Stimulated activated naive CD8-positive, alpha-beta T cell treated with anti-CD3 and anti-CD28 coated beads, Interleukin-15, amount 100 ng/mL, for 72 hours (primary cell): Measurements from ENCODE around the gene AHRR.

Source experiments
- ATAC-seq: fragments of 150-1000 bp; cut with Tn5 transposase; 2 replicates; pipeline ENCODE4 v1.10.0; 2021; ENCODE audit warnings: mild to moderate bottlenecking, moderate library complexity
- DNase-seq, 2 donors: peaks; one replicate each; pipeline ENCODE4 v3.0.0; 2021 to 2022
- H3K27ac Mint-ChIP-seq, 2 donors: one replicate each; pipeline ENCODE4 v1.8.0; 2022; ENCODE audit warnings: mild to moderate bottlenecking in 2 of 2, mixed read lengths in 2 of 2, moderate library complexity in 2 of 2
- H3K27me3 Mint-ChIP-seq: one replicate; pipeline ENCODE4 v1.8.0; 2022; ENCODE audit warnings: mixed read lengths
- H3K4me1 Mint-ChIP-seq: one replicate; pipeline ENCODE4 v1.8.0; 2022; ENCODE audit warnings: mild to moderate bottlenecking, mixed read lengths
- H3K4me3 Mint-ChIP-seq, 2 donors: one replicate each; pipeline ENCODE4 v1.8.0; 2022; ENCODE audit warnings: mild to moderate bottlenecking in 2 of 2, mixed read lengths in 2 of 2, moderate library complexity in 1 of 2
- H3K9me3 Mint-ChIP-seq, 2 donors: one replicate each; pipeline ENCODE4 v1.8.0; 2022; ENCODE audit warnings: mixed read lengths in 2 of 2

AHRR gene

DNA sequence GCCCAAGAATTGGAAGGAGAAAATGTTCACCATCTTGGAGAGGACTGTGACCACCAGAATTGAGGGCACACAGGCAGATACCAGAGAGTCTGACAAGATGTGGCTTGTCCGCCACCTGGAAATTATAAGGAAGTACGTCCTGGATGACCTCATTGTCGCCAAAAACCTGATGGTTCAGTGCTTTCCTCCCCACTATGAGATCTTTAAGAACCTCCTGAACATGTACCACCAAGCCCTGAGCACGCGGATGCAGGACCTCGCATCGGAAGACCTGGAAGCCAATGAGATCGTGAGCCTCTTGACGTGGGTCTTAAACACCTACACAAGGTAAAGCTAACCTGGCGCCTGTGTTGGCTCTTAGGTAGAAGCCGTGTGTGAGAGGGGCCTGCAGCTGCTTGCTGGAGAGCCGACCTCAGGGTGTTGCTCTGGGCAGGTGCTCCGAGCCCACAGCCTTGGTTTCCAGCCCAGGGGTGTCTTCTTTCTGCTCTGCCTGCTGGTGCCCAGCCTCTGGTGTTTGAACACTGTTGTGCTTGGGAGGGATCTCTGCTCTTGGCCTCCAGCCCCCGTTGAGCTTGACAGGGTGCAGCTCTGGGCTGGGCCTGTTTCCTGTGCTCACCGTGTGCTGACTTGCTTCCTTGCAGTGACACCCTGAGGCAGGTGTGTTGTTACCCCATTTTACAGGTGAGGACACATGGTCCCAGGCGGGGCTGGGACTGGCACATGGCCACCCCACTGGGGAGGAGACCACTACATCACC is 132.4 kb downstream of the AHRR start:
- Mint-ChIP-seq H3K4me3 (peak overlapping the region in 1 of 2 donors; percentile 48), H3K4me1 (peaks cover 55% of the 10 kb centered on the region), H3K27ac (peak overlapping the region; percentile 28 to 60), H3K27me3 (no peaks in the 10 kb centered on the region), H3K9me3 (peaks cover 15 to 20% of the 10 kb centered on the region in 2 donors)
- ATAC-seq (no peak), DNase-seq (no peak)

DNA sequence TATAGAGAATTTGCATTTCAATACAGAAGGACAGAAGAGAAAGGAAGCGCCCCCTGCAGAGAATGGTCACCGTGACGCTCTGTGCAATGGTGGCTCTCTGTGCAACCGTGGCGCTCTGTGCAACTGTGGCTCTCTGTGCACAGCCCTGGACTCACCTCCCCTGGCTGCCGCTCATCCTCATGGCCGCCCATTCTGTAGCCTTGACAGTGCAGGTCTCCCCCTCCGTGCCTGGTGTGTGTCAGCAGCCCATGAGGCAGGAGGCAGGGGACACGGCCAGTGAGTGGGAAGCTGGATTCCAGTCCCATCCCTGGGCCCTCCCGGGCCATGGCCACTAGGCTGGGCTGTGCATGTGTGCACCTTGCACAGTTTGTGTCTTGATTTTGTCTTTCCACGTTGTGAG is 133.4 kb downstream of the AHRR start:
- ATAC-seq (no peak), DNase-seq (no peak)
- Mint-ChIP-seq H3K4me1 (peaks cover 65% of the 10 kb centered on the region), H3K9me3 (peaks cover 15 to 20% of the 10 kb centered on the region in 2 donors), H3K27ac (peak overlapping the region in 1 of 2 donors; percentile 14), H3K4me3 (no peak overlapping the region), H3K27me3 (no peaks in the 10 kb centered on the region)

DNA sequence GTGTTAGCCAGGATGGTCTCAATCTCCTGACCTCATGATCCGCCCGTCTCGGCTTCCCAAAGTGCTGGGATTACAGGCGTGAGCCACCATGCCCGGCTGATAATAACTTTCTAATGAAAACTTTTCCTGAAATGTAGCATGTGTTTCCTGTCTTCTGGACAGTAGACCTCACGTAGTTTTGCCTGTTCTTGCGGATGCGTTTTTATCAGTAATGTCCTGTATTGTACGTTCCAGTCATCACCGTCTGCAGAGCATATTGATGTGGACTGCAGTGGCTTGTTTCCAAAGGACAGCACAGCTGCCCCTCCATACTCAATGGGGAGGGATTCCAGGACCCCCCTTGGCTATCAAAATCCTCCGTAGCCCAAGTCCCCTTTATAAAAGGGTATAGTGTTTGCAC is 134.3 kb downstream of the AHRR start:
- peak overlapping the region in 1 of 2 donors; percentile 19 for H3K27ac Mint-ChIP-seq
- H3K4me3 Mint-ChIP-seq, result no peak overlapping the region
- H3K4me1 Mint-ChIP-seq, result peaks cover 74% of the 10 kb centered on the region
- H3K27me3 Mint-ChIP-seq, result no peaks in the 10 kb centered on the region
- ATAC-seq (no peak), DNase-seq (no peak)
- H3K9me3 Mint-ChIP-seq, result peaks cover 15 to 20% of the 10 kb centered on the region in 2 donors

DNA sequence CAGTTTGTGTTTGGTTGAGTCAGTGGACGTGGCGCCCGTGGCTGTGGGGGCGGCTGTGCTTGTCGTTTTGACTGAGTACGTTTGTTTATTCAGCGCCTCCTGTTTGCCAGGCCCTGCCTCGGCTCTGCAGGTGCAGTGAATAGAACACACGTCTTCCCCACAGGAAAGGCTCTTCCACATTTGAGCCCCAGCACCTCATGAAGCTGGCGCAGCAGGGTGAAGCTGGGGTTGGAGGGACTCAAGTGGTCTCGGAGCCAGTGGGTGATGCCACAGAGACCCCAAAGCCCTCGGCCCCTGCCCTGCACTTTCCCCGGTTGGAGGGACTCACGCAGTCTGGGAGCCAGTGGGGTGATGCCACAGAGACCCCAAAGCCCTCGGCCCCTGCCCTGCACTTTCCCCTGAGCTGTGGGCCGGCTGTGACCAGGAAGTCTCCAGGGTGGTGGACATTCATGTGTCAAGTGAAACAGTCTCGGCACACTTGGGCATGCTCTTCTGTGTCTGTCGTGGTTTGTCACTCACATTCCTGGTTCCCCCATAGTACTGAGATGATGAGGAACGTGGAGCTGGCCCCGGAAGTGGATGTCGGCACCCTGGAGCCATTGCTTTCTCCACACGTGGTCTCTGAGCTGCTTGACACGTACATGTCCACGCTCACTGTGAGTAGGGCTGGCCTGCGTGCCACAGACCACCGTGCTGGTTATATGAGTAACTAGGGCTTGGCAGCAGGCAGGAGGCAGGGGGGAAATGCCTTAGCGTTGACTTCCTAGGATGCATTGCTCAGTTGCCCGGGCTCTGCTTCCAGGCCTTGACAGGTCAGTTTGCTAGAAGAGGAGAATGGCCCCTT is 135.1 kb downstream of the AHRR start:
- DNase-seq, result no peak
- Mint-ChIP-seq H3K27ac (peak overlapping the region; percentile 5 to 65), H3K4me3 (no peak overlapping the region)

DNA sequence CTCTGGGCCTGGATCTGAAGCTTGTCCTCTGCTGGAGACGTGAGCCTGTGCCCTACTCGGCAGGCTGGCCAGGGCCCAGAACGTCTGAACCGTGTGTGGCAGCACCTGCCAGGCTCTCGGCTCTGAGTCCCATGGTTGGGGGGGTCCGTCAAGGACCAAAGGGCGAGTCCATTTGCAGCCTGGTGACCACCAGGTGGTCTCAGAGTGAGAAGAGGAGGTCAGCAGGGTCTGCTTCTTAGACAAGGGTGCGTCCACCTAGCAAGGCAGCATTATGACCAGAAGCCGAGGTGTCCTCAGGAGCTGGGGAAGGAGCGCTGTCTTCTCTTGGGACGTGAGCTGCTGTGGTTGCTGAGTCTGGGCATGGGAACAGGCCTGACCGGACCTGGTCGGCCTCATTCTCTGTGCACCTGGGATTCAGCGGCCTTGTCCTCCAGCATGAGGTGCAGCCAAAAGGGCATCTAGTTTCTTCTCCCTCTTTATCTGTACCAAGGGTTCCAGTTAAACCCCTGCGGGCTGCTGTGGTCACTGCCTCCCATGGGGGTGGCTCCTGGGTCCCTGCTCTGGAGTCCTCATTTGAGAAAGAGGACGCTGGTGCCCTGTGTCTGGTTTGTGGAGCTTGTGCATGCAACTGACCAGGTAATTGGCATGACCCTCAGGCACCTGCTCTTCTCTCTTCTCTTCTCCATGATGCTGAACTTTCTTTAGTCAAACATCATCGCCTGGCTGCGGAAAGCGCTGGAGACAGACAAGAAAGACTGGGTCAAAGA is 135.9 kb downstream of the AHRR start:
- H3K27ac Mint-ChIP-seq, result peak overlapping the region in 1 of 2 donors; percentile 65
- ATAC-seq (no peak), DNase-seq (no peak)
- H3K4me1 Mint-ChIP-seq, result peaks cover 84% of the 10 kb centered on the region
- no peaks in the 10 kb centered on the region for H3K27me3 Mint-ChIP-seq
- no peak overlapping the region for H3K4me3 Mint-ChIP-seq
- H3K9me3 Mint-ChIP-seq, result peaks cover 4 to 9% of the 10 kb centered on the region in 2 donors

More for the DNA sequence above, 135.1 kb downstream of the AHRR start:
- H3K4me1 Mint-ChIP-seq, result peaks cover 78% of the 10 kb centered on the region
- H3K9me3 Mint-ChIP-seq, result peaks cover 12 to 17% of the 10 kb centered on the region in 2 donors
- no peak for ATAC-seq
- H3K27me3 Mint-ChIP-seq, result no peaks in the 10 kb centered on the region

DNA sequence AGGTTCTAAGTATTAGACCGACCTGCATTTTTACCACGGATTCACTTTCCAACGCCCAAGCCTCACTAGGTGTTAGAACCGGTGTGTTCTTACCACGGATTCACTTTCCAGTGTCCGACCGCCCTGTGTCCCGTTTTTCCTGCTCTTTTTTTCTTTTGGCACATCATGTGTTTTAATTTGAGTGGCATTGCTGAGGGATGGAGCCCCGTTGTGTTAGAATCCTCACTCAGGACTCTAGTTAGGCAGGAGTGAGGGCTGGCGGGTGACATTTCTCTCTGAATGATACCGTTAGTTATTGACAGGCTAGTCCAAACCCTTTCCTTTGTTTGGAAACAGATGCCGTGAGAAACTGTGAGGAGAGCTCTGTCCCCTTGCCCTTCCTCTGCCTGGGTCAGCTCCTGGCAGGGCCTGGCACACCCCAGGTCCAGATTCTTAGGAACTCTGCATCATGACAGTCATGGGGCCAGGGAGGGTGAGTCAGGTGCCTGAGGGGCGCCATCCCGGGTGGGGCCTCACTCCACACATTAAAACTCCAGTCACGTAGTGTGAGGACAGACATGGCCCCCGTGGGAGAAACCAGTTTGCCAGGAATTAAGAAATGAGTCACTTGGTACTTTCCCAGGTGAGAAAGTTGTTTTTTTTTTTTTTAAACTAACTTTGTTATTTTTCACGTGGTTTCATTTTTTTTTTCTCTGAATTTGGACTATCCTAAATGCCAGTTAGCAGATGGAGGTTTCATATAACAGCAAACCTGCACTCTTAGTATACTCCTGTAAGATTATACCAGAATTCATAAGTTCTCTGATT is 137.2 kb downstream of the AHRR start:
- DNase-seq (peak; percentile 36 to 59), ATAC-seq (peak; percentile 87)
- H3K27me3 Mint-ChIP-seq, result no peaks in the 10 kb centered on the region
- no peaks in the 10 kb centered on the region for H3K9me3 Mint-ChIP-seq
- H3K4me3 Mint-ChIP-seq, result peak overlapping the region; percentile 62 to 78
- peaks cover 82% of the 10 kb centered on the region for H3K4me1 Mint-ChIP-seq
- H3K27ac Mint-ChIP-seq, result peak overlapping the region; percentile 95 to 96

DNA sequence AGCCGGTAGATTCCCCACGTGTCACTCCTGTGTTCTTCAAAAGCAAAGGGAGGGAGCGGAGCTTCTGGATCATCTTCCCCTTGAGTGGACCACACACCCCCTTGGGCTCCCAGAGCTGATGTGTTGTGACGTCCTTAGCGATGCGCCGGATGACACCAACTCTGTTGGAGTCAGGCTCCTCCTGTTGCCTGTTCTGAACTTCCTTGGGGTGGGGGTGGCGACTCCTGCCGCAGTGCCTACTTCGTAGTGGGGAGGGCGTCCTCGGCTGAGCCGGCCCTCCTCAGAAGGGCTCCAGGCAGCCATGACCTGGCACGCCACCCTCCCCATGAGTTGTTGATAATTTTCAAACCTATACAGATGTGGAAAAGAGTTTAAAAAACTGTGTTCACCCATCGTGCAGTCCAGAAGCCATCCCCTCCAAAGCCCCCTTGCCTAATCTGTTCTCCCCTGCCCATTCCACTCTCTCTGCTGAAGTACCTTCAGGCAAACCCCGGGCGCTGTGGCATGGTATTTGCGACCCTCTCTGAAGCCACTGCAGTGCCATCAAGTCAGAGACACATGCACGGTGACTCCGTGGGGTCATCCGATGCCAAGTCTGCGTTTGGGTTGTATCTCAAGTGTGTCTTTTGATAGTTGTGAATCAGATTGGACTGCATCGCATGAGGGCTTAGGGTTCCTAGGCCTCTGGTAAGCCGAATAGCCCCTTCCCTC is 138.2 kb downstream of the AHRR start:
- Mint-ChIP-seq H3K27ac (peak overlapping the region; percentile 95 to 96), H3K9me3 (no peaks in the 10 kb centered on the region), H3K4me1 (peaks cover 84% of the 10 kb centered on the region), H3K4me3 (peak overlapping the region; percentile 62 to 78), H3K27me3 (no peaks in the 10 kb centered on the region)
- DNase-seq (no peak), ATAC-seq (no peak)

DNA sequence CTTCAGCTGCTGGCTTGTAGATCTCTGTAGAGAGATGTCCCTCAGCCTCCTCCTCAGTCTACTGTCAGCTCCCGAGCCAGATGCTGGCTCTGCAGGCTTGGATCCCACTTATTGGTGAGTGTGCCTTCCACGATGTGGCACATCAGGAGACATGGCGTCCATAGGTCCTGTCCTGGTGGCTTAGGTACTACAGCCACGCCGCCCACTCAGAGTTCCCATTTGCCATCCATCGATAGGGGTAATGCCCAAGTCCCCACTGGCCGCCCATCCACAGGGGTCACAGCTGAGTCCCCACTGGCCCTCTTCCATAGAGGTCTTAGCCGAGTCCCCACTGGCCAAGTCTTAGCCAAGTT is 138.7 kb downstream of the AHRR start:
- DNase-seq (no peak), ATAC-seq (no peak)
- peak overlapping the region; percentile 95 to 96 for H3K27ac Mint-ChIP-seq
- H3K27me3 Mint-ChIP-seq, result no peaks in the 10 kb centered on the region
- H3K4me3 Mint-ChIP-seq, result peak overlapping the region; percentile 62 to 78
- H3K4me1 Mint-ChIP-seq, result peaks cover 85% of the 10 kb centered on the region
- H3K9me3 Mint-ChIP-seq, result no peaks in the 10 kb centered on the region

DNA sequence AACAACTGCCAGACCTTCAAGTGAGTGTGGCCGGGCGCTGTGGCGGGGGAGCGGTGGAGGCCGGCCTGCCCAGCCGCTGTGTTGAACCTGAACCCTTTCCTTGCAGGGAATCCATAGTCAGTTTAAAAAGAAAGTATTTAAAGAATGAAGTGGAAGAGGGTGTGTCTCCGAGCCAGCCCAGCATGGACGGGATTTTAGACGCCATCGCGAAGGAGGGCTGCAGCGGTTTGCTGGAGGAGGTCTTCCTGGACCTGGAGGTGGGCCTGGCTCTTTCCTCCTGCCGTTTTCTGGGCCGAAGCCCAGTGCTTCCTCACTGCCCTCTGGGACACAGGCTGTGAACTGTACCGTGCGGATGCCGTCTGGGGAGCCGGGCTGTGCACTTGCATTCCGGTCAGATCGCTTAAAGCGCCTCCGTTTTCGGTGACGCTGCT is 140.6 kb downstream of the AHRR start:
- Mint-ChIP-seq H3K27me3 (no peaks in the 10 kb centered on the region), H3K4me1 (peaks cover 83% of the 10 kb centered on the region), H3K9me3 (no peaks in the 10 kb centered on the region), H3K4me3 (peak overlapping the region in 1 of 2 donors; percentile 74), H3K27ac (peak overlapping the region in 1 of 2 donors; percentile 76)
- DNase-seq (no peak), ATAC-seq (no peak)

DNA sequence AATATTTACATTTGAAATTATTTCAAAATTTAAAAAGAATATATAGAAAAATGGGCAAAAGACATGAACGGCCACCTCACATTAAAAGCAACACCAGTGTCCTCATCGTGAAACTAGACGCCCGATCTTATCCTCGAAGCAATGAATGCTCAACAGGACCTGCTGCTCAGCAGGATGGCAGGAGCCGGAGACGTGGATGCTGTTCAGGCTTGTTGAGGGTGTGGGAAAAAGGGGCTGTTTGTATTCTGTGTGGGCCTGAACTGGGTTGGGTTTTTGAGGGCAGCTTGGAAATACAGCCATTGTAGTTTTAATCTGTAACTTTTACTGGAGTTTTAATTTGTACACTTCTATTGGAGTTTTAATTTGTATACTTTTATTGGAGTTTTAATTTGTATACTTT is 141.8 kb downstream of the AHRR start:
- H3K9me3 Mint-ChIP-seq, result no peaks in the 10 kb centered on the region
- DNase-seq, result no peak
- H3K27ac Mint-ChIP-seq, result no peak overlapping the region
- peak overlapping the region; percentile 11 to 66 for H3K4me3 Mint-ChIP-seq
- ATAC-seq, result no peak
- H3K27me3 Mint-ChIP-seq, result no peaks in the 10 kb centered on the region
- peaks cover 71% of the 10 kb centered on the region for H3K4me1 Mint-ChIP-seq

DNA sequence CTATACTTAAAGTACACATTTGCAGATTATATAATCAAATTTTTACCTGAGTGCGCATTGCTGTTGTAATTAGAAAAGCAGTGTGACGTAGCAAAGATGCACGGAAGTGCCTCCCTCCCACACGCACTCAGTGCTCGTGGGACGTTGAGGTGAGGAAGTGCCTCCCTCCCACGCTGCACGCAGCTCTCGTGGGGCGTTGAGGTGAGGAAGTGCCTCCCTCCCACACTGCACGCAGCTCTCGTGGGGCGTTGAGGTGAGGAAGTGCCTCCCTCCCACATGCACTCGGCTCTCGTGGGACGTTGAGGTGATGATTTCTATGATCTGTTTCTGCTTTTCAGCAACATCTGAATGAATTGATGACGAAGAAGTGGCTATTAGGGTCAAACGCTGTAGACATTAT is 142.4 kb downstream of the AHRR start:
- peak overlapping the region; percentile 57 to 63 for H3K4me3 Mint-ChIP-seq
- peaks cover 70% of the 10 kb centered on the region for H3K4me1 Mint-ChIP-seq
- H3K9me3 Mint-ChIP-seq, result no peaks in the 10 kb centered on the region
- peak overlapping the region; percentile 71 to 80 for H3K27ac Mint-ChIP-seq
- H3K27me3 Mint-ChIP-seq, result no peaks in the 10 kb centered on the region
- ATAC-seq (peak; percentile 69), DNase-seq (peak; percentile 54 to 69)

DNA sequence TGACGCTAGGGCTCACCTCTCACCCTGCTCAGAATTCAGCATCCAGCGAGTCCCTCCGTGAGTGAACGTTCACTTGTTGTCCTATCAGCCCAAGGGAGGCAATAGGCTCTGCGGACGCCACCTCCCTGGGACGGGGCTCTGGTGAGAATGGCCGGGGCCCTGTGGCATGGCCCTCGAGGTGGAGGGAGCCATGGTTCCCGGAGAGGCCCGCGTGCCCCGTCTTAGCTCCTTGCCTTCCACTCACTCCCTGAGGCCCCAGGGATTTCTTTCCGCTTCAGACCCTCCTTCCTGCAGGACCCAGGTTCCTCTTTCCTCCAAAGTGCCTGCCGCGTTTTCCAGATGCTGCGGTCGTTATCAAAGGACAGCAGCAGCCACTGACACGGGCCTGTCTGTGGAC is 142.9 kb downstream of the AHRR start:
- no peaks in the 10 kb centered on the region for H3K27me3 Mint-ChIP-seq
- ATAC-seq (peak; percentile 8), DNase-seq (no peak)
- no peaks in the 10 kb centered on the region for H3K9me3 Mint-ChIP-seq
- H3K4me3 Mint-ChIP-seq, result peak overlapping the region; percentile 57 to 63
- peaks cover 70% of the 10 kb centered on the region for H3K4me1 Mint-ChIP-seq
- H3K27ac Mint-ChIP-seq, result peak overlapping the region in 1 of 2 donors; percentile 80

DNA sequence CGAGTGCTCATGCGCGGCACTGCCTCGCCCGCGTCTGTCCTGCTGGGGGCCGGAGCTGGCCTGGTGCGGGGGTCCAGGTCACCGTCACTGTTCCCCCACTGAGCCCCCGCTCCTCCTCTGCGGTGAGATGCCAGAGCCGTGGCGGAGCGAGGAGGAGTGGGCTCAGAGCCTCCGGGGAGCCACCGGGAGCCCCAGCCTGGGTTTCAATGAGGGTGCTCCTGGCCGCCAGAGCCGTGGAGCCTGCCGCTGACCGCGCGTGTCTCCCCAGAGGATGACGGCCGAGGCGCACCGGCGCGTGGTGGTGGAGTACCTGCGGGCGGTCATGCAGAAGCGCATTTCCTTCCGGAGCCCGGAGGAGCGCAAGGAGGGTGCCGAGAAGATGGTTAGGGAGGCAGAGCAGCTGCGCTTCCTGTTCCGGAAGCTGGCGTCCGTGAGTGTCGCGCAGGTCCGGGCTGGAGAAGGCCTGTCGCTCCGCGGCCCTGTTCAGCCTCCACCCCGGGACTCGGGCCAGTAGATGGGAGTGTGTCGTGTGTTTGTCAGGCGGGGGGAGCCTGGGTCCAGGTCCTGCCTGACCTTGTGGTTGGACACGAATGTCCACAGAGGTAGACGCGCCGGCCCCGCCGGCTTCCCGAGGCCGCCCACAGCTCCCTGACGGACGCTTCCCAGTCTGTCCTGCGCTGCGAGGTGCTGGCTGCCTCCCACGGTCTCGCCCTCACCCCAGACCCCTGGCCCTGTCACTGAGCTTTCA is 143.5 kb downstream of the AHRR start:
- no peaks in the 10 kb centered on the region for H3K9me3 Mint-ChIP-seq
- H3K27ac Mint-ChIP-seq, result no peak overlapping the region
- DNase-seq, result no peak
- ATAC-seq, result no peak
- H3K27me3 Mint-ChIP-seq, result no peaks in the 10 kb centered on the region
- peaks cover 70% of the 10 kb centered on the region for H3K4me1 Mint-ChIP-seq
- peak overlapping the region in 1 of 2 donors; percentile 63 for H3K4me3 Mint-ChIP-seq
